Uterus (tissue), 2 donors: ENCODE measurements around the gene POLRMT.

ENCODE experiments used
- CTCF ChIP-seq, 4 experiments: fragments of 200-600 bp in 2 of 4; fragments of 450-650 bp in 2 of 4; sonication (generic) in 2 of 4; IDR thresholded peaks; one replicate each; pipeline ENCODE4 v1.5.1; 2016 to 2019; ENCODE audit warnings: antibody characterized with exemption in 4 of 4, mild to moderate bottlenecking in 2 of 4, moderate library complexity in 1 of 4
- POLR2A ChIP-seq, 2 donors: fragments of 450-650 bp; IDR thresholded peaks; one replicate each; pipeline ENCODE4 v1.6.1; 2016; ENCODE audit warnings: antibody characterized with exemption in 2 of 2, mild to moderate bottlenecking in 1 of 2, moderate library complexity in 1 of 2

- TF ChIP-seq POLR2A (IDR thresholded peaks at IDR 0.05) (no peak), CTCF (IDR thresholded peaks at IDR 0.05) (no peak)
These were observed 17.9 kb upstream of the POLRMT start for GRCh38 chr19:651114-651818.
